Stimulated activated CD4-positive, alpha-beta T cell treated with anti-CD3 and anti-CD28 coated beads, Interleukin-15, amount 100 ng/mL, for 48 hours (primary cell): ENCODE measurements around the gene CSNK1D.
"Not testable (repeated sequence)": the region's sequence is repeated elsewhere in the genome, so short reads cannot be mapped to it uniquely, and the experiment has no call there.

Experiments
- DNase-seq, 2 donors: peaks; one replicate each; pipeline ENCODE4 v3.0.0-alpha.2; 2020; ENCODE audit warnings: low read depth in 2 of 2

CSNK1D gene

GRCh38 chr17:82193050-82193449, 80.5 kb downstream of the CSNK1D start:
- not testable (repeated sequence) for DNase-seq
